Endothelial cell (in vitro differentiated cells): ENCODE measurements around the gene LGALS1. TPM values are rescaled to one million over a fixed set of nuclear protein-coding genes. Genes with fewer than 3 reads are reported as not detected.

Source experiments
- DNase-seq: peaks from one replicate; pipeline ENCODE4 v3.0.0; 2021; ENCODE audit warnings: low spot score
- H3K27ac Mint-ChIP-seq: one replicate; pipeline ENCODE4 v1.8.0; 2021; ENCODE audit warnings: mixed read lengths, inconsistent platforms; ENCODE audit not compliant: unreplicated experiment
- H3K27me3 Mint-ChIP-seq: one replicate; pipeline ENCODE4 v1.8.0; 2021; ENCODE audit warnings: mild to moderate bottlenecking, moderate library complexity, mixed read lengths, inconsistent platforms; ENCODE audit not compliant: unreplicated experiment
- H3K36me3 Mint-ChIP-seq: one replicate; pipeline ENCODE4 v1.8.0; 2021; ENCODE audit warnings: mild to moderate bottlenecking, low read depth, mixed read lengths, inconsistent platforms; ENCODE audit not compliant: unreplicated experiment
- H3K4me1 Mint-ChIP-seq: one replicate; pipeline ENCODE4 v1.8.0; 2021; ENCODE audit warnings: mild to moderate bottlenecking, mixed read lengths, inconsistent platforms; ENCODE audit not compliant: unreplicated experiment
- H3K4me3 Mint-ChIP-seq: one replicate; pipeline ENCODE4 v1.8.0; 2021; ENCODE audit warnings: mild to moderate bottlenecking, mixed read lengths, inconsistent platforms; ENCODE audit not compliant: unreplicated experiment
- H3K9me3 Mint-ChIP-seq: one replicate; pipeline ENCODE4 v1.8.0; 2021; ENCODE audit warnings: mixed read lengths, inconsistent platforms; ENCODE audit not compliant: unreplicated experiment
- total RNA-seq: library from RNA; stranded (reverse); fragmentation: NEBNext Ultra II Directional; extraction: Animal tissue kit (Norgen Biotek cat#: 25700); gene quantifications from one replicate; pipeline ENCODE4 v1.2.1, GENCODE V29; 2021; ENCODE audit not compliant: unreplicated experiment
- TF ChIP-seq, protein P1 (sequence below): fragments of 200-600 bp; sonication (generic); IDR thresholded peaks from one replicate; pipeline ENCODE4 v1.5.0; 2021; ENCODE audit warnings: antibody characterized with exemption; ENCODE audit not compliant: unreplicated experiment

The LGALS1 gene
- total RNA-seq, 1 donor from 2014 or later = 18.6 TPM

- no peak overlapping the region for H3K27ac Mint-ChIP-seq
- peak overlapping the region; percentile 90 for H3K4me3 Mint-ChIP-seq
- TF ChIP-seq, protein P1, sequence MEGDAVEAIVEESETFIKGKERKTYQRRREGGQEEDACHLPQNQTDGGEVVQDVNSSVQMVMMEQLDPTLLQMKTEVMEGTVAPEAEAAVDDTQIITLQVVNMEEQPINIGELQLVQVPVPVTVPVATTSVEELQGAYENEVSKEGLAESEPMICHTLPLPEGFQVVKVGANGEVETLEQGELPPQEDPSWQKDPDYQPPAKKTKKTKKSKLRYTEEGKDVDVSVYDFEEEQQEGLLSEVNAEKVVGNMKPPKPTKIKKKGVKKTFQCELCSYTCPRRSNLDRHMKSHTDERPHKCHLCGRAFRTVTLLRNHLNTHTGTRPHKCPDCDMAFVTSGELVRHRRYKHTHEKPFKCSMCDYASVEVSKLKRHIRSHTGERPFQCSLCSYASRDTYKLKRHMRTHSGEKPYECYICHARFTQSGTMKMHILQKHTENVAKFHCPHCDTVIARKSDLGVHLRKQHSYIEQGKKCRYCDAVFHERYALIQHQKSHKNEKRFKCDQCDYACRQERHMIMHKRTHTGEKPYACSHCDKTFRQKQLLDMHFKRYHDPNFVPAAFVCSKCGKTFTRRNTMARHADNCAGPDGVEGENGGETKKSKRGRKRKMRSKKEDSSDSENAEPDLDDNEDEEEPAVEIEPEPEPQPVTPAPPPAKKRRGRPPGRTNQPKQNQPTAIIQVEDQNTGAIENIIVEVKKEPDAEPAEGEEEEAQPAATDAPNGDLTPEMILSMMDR = no peak
- no peak for DNase-seq
- H3K4me1 Mint-ChIP-seq = peaks cover 14% of the 10 kb centered on the region
- H3K27me3 Mint-ChIP-seq = peaks cover 11% of the 10 kb centered on the region
- no peaks in the 10 kb centered on the region for H3K9me3 Mint-ChIP-seq
- no peaks in the 10 kb centered on the region for H3K36me3 Mint-ChIP-seq
These were observed 16.2 kb upstream of the LGALS1 start for GRCh38 chr22:37659066-37659896.

DNA sequence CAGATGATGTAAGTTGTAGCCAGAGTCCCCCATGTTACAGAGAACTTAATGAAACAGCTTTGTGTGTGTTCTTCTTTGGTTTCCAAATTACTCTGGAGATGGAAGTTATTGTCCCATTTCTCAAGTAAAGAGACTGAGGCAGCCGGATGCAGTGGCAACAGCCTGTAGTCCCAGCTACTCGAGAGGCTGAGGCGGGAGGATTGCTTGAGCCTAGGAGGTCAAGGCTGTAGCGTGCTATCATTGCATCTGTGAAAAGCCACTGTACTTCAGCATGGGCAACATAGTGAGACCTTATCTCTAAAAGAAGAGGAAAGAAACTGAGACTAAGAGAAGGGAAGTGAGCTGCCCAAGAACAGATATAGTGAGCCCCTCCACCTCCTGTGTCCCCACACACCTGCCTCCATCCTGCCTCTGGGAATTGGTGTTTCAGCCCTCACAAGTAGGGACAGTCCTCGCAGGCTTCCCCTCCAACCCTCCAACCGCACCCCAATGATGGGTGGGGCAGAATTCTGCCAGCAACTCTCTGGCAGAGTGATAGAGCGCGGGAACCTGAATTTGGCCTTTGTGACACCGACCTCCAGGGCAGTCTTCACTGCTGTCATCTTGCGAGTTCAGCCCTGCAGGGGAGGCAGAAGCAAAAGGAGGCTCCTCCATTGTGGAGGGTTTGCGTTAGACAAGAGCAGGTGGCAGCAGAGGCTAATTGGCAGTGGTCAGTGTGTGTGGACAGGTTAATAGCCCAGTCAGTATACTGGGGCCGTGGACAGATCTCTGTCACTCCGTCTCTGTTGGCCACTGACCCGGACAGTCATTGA, 15.3 kb upstream of the LGALS1 start:
- H3K27me3 Mint-ChIP-seq = peaks cover 11% of the 10 kb centered on the region
- H3K4me3 Mint-ChIP-seq = peak overlapping the region; percentile 90
- H3K36me3 Mint-ChIP-seq = no peaks in the 10 kb centered on the region
- H3K9me3 Mint-ChIP-seq = no peaks in the 10 kb centered on the region
- H3K4me1 Mint-ChIP-seq = peaks cover 14% of the 10 kb centered on the region
- no peak for DNase-seq
- H3K27ac Mint-ChIP-seq = no peak overlapping the region
- TF ChIP-seq, protein P1 = no peak

GRCh38 chr22:37660709-37661045, 14.8 kb upstream of the LGALS1 start:
- no peak overlapping the region for H3K27ac Mint-ChIP-seq
- peak overlapping the region; percentile 67 for H3K4me3 Mint-ChIP-seq
- H3K27me3 Mint-ChIP-seq = peaks cover 11% of the 10 kb centered on the region
- H3K4me1 Mint-ChIP-seq = peaks cover 14% of the 10 kb centered on the region
- DNase-seq = no peak
- TF ChIP-seq, protein P1 = no peak
- H3K9me3 Mint-ChIP-seq = no peaks in the 10 kb centered on the region
- no peaks in the 10 kb centered on the region for H3K36me3 Mint-ChIP-seq

DNA sequence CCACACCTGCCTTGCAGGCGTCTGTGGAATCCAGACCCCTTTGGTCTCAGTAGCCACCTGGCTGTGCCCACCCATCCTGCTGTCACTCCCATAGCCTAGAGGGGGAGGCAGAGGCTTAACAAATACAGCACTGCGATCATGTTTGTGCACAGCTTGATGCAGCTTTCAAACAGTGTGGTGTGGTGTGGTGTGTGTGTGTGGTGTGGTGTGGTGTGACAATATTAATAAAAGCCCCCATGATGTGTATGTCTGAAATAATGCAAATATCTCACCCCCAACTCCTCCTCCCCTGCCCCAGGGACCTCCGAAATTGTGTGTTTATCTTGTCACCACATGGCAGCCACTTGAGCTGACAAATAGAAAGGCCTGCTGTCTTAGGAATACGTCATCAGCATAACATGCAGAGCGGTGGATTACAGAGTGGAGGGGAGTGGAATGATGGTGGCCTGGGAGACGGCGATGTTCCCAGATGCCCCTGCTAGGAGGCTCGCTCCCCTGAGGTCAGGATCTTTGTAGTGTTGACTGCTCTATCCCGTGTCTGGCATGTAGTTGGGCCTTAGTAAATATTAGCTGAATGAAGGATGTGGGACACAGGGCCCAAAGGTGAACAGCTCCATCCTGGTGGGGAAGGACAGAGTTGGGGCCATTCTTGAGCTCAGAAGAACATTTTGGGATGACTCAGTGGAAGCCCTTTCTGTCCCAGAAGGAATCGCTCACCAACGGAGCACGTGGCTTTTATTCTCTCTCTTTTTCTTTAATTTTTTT, 14.1 kb upstream of the LGALS1 start:
- Mint-ChIP-seq H3K4me3 (peak overlapping the region; percentile 1), H3K27ac (no peak overlapping the region), H3K36me3 (peaks cover 5% of the 10 kb centered on the region), H3K27me3 (peaks cover 15% of the 10 kb centered on the region), H3K4me1 (peaks cover 14% of the 10 kb centered on the region), H3K9me3 (no peaks in the 10 kb centered on the region)
- DNase-seq = no peak
- TF ChIP-seq, protein P1 = no peak
